AG04450 (cell line): ENCODE results near the gene DONSON. TPM values are rescaled to one million over a fixed set of nuclear protein-coding genes. Genes with fewer than 3 reads are reported as not detected.
"Not testable (repeated sequence)": the region's sequence is repeated elsewhere in the genome, so short reads cannot be mapped to it uniquely, and the experiment has no call there.

Experiments used
- CTCF ChIA-PET: fragments of 300-600, 350-600 bp; formaldehyde crosslinking; extraction: SDS; loops from one replicate; lab custom pipeline; 2022; ENCODE audit warnings: antibody characterized with exemption, inconsistent platforms; lab: Charles Lee
- POLR2A ChIA-PET: fragments of 350-600 bp; formaldehyde crosslinking; extraction: SDS; loops from one replicate; lab custom pipeline; 2021; ENCODE audit warnings: antibody characterized with exemption, inconsistent platforms; lab: Yijun Ruan, JAX
- DNase-seq: peaks from one replicate; pipeline ENCODE4 v3.0.0-alpha.2; 2011; ENCODE audit warnings: low read depth, low spot score
- H3K27ac ChIP-seq: one replicate; pipeline ENCODE4 v1.5.1; 2012; ENCODE audit warnings: low read depth, low read length, control low read depth
- H3K27me3 ChIP-seq: one replicate; pipeline ENCODE4 v1.6.0; 2012; ENCODE audit warnings: low read length; ENCODE audit not compliant: control insufficient read depth, insufficient read depth
- H3K4me3 ChIP-seq: 2 replicates; pipeline ENCODE4 v1.5.1; 2011; ENCODE audit warnings: mild to moderate bottlenecking, low read depth, low read length, control low read depth
- H3K9me3 ChIP-seq: 2 replicates; pipeline ENCODE4 v1.5.1; 2012; ENCODE audit warnings: low read length; ENCODE audit not compliant: control insufficient read depth, insufficient read depth
- CTCF ChIP-seq: IDR thresholded peaks from 2 replicates; pipeline ENCODE4 v1.5.1; 2011; ENCODE audit warnings: low read depth, low read length, control low read depth, inconsistent platforms
- polyA minus RNA-seq: library from RNA; depleted of rRNA, polyadenylated mRNA; stranded (reverse); fragments of >200 nt; gene quantifications from 2 replicates; pipeline ENCODE4 v1.2.3, GENCODE V29; 2011; rRNA and poly(A)+ RNA removed
- polyA plus RNA-seq: library from polyadenylated mRNA; depleted of rRNA; stranded (reverse); fragments of >200 nt; gene quantifications from 2 replicates; pipeline ENCODE4 v1.2.3, GENCODE V29; 2011; rRNA removed

The DONSON gene
- polyA plus RNA-seq (15.2 and 20.7 TPM in 2 replicates), polyA minus RNA-seq (5.4 and 9.9 TPM in 2 replicates)

- Histone ChIP-seq H3K4me3 (peak within 1 kb of the TSS; percentile 88), H3K9me3 (no peaks in the 10 kb centered on the region), H3K27ac (peak within 1 kb of the TSS; percentile 87), H3K27me3 (no peaks in the 10 kb centered on the region)
- ChIA-PET CTCF (interaction anchor here (1.0 to 5.3 kb wide), 2 partner anchors 13 to 18 kb away, joined by 3 to 47 read pairs; no protein-coding TSS in a partner anchor), POLR2A (interaction anchor here (0.9 to 1.2 kb wide), 3 partner anchors 10 to 109 kb away, joined by 3 to 6 read pairs (median 4); partner anchors contain the start of genes DNAJC28 and TMEM50B)
- peak; percentile 27 for DNase-seq
- TF ChIP-seq CTCF: no peak
Observed at GRCh38 chr21:33588485-33589335, at the start of gene DONSON. TSS of gene DONSON (minus strand) at chr21:33588684. CDS start at chr21:33588641, 43 bp downstream.

GRCh38 chr21:33634254-33634653, 45.8 kb upstream of the DONSON start:
- ChIA-PET CTCF (interaction anchor here (1.3 to 1.4 kb wide), 2 partner anchors 29 to 268 kb away, joined by 3 read pairs; no protein-coding TSS in a partner anchor), POLR2A (no interaction called here)
- no peak for DNase-seq
- no peak for TF ChIP-seq CTCF
- no peak overlapping the region for H3K4me3 ChIP-seq
- H3K27me3 ChIP-seq: no peaks in the 10 kb centered on the region
- H3K27ac ChIP-seq: no peak overlapping the region
- no peaks in the 10 kb centered on the region; the same call in 1 of the 2 replicates for H3K9me3 ChIP-seq

GRCh38 chr21:33626151-33626550, 37.7 kb upstream of the DONSON start:
- H3K4me3 ChIP-seq, POLR2A ChIA-PET, DNase-seq, H3K27me3 ChIP-seq, H3K27ac ChIP-seq, H3K9me3 ChIP-seq: not testable (repeated sequence)
- CTCF ChIA-PET: interaction anchor here (0.6 to 1.2 kb wide), 2 partner anchors 20 to 46 kb away, joined by 5 to 7 read pairs; no protein-coding TSS in a partner anchor

- Histone ChIP-seq H3K9me3 (no peaks in the 10 kb centered on the region), H3K27ac (no peak overlapping the region), H3K4me3 (no peak overlapping the region), H3K27me3 (no peaks in the 10 kb centered on the region)
- CTCF ChIA-PET: interaction anchor here (4.5 kb wide), 1 partner anchor 16 kb away, joined by 51 read pairs; no protein-coding TSS in a partner anchor
- DNase-seq: no peak
- POLR2A ChIA-PET: no interaction called here
- TF ChIP-seq CTCF: no peak
Observed at GRCh38 chr21:33622253-33622652, 33.8 kb upstream of the DONSON start.

- TF ChIP-seq CTCF: no peak
- Histone ChIP-seq H3K27me3 (no peaks in the 10 kb centered on the region), H3K4me3 (no peak overlapping the region), H3K27ac (no peak overlapping the region), H3K9me3 (no peaks in the 10 kb centered on the region)
- ChIA-PET POLR2A (no interaction called here), CTCF (interaction anchor here (0.6 to 4.5 kb wide), 3 partner anchors 14 to 503 kb away, joined by 3 to 51 read pairs (median 3); no protein-coding TSS in a partner anchor)
- no peak for DNase-seq
Observed at GRCh38 chr21:33619726-33620125, 31.2 kb upstream of the DONSON start.
